Measurements from ENCODE around the gene COL6A1.
"Not testable (repeated sequence)": the region's sequence is repeated elsewhere in the genome, so short reads cannot be mapped to it uniquely, and the experiment has no call there.

COL6A1 gene

DNA sequence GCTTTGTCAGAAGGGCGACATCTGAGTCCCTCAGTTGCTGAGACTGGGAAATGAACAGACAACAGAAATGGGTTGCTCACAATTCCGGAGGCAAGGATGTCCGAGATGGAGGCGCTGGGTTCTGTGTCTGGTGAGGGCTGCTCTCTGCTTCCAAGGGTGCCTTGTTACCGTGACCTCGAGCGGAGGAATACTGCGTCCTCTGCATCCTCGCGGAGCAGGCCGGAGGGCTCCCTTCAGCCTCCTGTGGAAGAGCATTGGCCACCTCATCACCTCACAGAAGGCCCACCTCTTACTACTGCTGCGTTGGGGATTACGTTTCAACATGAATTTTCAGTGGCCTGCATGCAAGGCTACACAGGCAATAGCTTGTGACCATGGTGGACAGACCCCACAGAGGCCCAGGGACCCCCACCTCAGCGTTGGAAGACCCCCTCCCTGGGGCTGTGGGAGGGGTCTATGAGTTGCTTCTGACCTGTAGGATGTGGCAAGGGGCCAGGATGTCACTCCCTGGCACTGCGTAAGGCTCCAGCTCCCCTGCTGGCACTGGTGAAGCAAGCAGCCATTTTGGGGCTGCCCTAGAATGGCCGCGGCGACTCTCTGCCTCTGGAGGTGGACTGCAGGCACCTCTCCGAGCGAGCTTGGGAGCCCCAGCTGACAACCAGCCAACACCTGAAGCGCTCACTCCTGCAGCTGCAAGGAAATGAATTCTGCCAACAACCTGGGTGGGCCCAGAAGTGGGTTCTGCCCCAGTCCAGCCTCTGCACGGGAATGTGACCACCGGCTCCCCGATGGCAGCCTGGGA, 36.3 kb upstream of the COL6A1 start:
- DNase-seq = no peak

DNA sequence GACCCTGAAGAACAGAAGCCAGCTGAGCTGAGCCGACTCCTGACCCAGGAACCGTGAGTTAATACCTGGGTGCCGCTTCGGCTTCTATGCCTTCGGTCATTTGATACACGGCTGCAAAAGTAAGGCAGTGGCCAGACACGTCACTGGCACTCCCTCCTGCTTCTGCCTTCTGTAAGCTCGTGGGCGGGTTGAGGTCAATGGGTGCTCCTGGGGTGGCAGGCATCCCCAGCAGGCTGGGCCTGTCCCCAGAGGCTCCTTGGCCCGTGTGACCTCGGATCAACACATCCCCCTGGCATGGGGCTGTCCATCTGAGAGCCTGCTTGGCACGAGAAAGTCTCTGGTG, 35.7 kb upstream of the COL6A1 start:
- DNase-seq = no peak

DNA sequence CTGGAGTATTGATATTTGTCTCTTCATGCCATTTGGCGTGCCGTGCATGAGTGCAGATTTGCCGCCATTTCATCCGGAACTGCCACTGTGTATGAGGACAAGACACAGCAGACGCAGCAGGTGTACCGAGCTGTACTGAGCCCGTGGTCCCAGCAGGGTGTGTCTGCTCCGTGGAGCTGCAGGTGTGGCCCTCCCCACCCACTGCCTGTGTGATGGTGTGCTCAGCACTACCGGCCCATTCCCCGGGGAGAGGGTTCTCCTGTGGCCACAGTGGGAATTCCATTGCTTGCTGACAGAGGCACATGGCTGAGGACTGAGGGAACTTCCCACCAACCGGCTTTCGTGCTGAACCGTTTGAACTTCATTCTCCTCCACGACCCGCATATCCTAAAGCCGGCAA, 34.3 kb upstream of the COL6A1 start:
- DNase-seq = no peak

DNA sequence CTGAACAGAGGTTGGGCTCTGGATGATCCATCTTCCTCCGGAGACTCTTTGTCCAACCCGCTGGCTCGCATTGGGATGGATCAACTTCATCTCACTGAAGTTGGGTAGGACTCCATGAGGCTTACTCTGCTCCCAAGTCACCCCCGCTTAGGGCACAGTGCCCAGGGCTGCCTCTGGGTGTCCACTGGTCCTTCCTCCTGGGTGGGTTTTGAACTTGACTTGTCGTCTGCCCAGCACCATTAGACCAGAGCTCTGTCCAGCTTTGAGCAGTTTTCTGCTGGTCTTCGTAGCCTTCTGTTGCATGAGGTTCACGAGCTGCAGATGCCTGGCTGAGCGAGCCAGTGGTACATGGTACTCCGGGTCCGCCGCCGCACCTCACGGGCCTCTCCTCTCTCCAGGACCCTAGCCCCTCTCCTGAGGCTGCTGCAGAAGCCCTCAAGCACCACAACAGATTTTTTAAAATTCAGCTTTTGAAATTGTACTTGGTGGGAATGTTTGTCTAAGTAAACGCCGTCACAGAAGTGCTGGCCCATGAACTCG, 33.8 kb upstream of the COL6A1 start:
- DNase-seq = no peak

DNA sequence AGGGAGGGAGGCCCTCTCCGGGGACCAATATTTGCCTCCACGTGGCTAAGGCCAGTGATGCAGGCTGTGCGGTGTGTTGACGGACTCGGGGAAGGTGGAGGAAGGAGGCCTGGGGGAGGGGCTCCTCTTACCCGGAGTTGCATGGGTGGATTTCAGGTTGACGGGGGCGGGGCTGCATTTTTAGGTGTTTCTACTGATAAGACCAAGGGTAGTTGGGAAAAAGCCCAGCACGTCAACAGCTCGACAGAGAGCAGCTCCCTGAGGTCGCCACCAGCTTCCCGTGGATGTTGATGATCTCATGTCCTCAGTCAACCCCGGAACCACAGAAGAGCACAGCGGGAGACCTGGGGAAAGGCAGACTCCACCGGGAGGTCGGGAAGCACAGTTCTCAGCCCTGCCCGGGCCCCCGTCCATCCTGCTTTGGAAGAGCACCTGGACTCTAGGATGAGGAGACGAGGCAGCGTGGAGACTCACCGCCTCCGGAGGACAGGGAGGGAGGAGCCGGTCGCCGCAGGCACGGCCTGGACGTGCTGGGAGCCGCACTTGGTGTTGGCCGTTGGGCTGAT, 32.9 kb upstream of the COL6A1 start:
- no peak for DNase-seq

DNA sequence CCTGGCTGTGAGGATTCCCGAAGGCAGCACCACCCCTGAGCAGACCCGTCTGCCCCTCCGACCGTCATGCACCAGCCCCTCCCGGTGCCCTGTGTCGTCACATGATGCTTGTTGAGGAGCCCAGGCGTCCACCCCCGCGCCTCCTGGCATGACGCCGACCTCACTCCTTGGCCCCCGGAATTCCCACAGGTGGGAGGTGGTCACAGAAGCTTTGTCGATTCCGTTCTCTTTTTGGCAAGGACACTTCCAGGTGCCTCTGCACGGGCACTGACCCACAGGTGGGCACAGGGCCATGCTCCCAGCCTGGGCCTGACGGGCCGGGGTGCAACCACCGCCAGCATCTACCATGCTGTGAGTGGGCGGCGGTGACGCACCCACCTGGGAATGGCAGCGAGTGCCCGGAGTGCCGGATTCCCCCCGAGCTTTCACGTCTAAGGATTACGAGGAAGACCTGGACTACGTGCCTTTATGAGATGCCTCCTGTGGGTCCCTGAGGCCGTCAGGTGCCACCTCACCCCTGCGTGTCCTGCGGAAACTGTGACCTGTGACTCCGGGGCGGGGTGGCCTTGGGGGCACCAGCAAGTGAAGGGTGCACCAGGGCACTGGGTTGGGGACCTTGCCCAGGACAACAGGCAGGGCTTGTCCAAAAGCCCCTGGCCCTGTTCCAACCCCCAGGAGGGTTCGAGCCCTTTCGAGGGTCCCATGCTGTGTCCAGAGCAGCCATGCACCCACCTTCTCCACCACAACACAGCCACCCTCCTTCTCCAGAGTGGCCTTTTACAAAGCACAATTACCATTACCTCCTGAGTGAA, 31.4 kb upstream of the COL6A1 start:
- DNase-seq = no peak

DNA sequence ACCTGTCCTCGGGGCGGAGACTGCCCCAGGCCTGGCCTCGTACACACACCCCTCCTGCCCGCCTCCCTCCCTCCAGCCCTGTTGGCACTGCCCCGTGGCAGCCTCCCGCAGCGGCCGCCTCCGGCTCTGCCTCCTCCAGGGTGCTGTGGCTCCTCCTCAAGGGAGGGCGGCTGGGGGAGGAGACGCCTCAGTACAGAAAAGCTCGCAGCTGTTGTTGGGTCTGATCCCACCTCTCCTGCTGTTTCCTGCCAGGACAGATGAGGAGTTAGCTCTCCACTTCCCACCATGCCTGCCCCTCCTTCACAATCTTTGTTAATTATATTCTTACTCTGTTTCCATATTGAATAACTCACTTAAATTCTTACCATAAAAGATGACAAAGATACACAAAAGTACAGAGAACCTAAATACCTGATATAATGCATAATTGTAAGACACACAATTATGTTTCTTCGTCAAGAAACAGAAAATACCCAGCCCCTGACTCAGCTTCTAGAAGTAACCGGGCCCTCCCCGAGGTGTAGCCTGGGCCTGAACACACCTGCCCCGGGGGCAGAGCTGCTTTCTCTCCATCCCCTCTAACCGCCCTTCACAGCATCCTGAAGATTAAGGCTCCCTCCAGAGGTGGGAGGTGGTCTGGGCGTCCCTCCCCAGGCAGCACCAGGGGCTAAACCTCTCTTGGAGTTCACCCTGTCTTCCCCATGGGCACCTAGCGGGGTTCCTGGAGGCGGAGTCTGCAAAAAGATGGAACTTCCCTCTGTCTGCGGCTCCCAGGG, 30.6 kb upstream of the COL6A1 start:
- peak; percentile 83 for DNase-seq

DNA sequence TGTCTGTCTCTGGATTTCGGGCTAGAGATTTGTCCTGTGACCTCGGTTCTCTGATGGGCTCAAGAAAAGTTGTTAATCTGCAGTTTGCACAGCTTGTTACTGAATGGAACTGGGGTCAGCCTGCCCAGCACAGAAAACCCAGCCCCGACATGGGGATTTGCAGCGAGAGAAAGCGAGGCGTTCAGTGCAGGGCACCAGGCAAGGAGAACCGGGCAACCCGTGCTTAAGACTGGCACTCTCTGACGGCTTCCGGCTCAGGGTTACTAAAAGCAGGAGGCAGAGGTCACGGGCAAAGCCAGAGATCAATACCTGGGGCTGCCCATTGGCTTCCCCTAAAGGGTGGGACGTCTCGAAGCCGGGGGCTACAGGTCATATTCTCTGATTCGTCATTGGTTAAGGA, 29.9 kb upstream of the COL6A1 start:
- DNase-seq = no peak

DNA sequence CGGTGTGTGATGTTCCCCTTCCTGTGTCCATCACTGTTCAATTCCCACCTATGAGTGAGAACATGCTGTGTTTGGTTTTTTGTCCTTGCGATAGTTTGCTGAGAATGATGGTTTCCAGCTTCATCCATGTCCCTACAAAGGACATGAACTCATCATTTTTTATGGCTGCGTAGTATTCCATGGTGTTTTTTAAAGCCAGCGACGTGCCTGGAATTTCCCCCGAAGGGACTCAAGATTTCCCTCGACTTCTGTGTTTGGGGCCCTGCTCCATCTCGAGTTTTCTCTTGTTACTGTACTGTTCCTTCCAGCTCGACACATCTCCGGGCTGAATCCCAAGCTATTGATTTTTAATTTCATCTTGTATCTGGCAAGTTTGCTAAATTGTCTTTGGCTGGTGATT, 29.0 kb upstream of the COL6A1 start:
- DNase-seq = not testable (repeated sequence)

DNA sequence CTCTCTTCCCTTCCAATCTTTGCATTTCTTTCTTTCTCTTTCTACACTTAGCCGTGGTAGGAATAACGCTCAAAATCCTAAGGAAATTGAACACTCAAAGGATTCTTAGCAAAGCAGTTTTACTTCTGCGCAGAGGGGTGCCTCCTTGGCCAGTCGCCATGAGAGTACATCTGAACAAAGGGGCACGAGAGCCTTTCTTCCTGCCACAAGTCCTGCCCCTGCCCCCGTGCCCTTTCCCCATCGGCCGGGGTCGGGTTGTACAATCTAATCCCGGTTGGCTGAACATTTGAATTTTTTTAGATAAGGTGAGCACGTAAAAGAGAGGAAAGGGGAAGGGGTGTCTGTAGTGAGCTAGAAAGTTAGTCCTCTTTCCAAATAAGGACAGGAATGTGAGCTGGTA, 28.6 kb upstream of the COL6A1 start:
- no peak for DNase-seq

DNA sequence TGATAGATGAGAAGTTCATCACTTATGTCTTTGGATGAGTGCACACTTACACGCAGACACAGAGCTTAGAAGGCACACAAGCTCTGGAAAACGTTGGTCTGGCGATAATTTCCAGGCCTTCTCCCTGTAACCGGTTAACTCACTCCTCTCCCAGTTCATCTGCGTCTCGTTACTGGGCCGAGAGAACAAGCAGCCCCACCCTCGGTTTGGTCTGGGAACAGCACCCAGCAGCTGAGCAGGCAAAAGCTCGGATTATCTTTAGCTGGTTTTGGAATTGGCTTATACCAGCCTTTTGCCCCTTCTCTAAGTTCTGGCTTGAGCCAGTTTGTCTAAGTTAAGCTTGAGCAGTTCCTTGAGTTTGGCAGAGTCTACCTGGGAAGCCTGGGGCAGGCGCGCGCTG, 27.3 kb upstream of the COL6A1 start:
- DNase-seq = peak; percentile 40

DNA sequence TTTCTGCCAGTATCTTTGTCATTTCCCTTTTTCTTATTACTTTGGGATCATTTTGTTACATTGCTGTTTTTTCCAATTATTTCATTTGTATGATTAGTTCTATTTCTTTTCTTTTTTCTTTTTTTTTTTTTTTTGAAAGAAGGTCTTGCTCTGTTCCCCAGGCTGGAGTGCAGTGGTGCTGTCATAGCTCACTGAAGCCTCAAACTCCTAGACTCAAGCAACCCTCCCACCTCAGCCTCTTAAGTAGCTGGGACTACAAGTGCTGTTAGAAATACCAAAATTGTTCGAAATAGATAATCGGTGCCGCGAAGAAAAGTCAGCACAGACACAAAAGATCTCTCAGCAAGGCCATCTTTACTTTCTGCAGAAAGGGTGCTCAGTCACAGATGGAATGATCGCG, 26.6 kb upstream of the COL6A1 start:
- no peak for DNase-seq

DNA sequence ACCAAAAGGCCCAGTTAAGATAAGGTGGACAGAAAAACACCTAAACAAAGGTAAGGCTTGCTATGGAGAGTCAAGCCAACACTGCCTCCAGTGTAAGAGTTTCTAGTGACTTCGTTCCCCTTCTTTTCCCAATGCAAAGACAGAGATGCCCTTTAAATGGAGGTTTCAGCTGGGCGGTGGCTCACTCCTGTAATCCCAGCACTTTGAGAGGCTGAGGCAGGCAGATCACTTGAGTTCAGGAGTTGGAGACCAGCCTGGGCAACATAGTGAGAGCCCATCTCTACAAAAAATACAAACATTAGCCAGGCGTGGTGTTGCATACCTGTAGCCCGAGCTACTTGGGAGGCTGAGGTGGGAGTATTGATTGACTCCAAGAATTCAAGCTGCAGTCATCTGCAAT, 24.0 kb upstream of the COL6A1 start:
- no peak for DNase-seq

DNA sequence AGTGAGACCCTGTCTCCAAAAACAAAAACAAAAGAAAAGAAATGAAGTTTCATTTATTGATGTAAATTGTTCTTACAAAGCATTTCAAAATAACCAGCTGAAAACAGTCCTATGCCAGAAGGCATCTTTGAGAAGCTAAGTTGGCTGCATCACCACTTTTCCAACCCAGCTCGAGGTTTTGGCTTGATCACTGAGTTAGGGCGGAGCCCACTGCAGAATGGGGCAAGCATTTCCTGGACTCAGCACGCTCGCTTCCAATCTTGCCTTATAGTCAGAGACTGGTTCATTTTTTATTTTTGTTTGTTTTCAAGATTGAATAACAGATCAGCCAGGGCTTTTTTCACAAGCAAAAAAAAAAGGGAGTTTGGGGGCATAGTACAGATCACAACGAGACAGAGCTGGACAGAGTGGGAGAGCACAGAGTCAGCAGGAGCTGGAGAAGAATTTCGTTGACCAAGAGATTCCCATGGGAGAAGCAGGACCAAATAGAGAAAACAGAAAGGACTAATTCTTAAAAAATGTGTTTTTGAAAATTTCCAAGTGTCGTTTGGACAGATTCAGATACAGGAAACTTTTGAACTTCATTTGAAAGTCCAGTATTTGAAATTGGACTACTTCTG, 23.5 kb upstream of the COL6A1 start:
- DNase-seq = no peak

DNA sequence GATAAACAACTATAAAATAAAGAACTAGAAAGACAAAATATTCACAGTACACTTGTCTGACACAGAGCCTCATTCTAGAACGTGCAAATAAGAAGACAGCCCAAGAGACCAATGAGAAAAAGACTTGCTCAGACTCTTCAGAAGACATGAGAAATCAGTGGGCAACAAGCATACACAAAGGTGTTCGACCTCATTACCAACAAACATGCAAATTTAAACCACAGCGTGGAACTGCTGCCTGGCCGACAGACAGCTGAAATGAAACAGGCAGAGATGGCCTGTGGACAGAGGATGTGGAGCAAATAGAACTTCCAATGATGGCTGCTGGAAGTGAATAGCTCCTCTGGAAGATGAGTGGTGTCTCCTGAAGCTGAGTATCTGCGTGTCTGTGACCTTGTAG, 22.4 kb upstream of the COL6A1 start:
- no peak for DNase-seq

DNA sequence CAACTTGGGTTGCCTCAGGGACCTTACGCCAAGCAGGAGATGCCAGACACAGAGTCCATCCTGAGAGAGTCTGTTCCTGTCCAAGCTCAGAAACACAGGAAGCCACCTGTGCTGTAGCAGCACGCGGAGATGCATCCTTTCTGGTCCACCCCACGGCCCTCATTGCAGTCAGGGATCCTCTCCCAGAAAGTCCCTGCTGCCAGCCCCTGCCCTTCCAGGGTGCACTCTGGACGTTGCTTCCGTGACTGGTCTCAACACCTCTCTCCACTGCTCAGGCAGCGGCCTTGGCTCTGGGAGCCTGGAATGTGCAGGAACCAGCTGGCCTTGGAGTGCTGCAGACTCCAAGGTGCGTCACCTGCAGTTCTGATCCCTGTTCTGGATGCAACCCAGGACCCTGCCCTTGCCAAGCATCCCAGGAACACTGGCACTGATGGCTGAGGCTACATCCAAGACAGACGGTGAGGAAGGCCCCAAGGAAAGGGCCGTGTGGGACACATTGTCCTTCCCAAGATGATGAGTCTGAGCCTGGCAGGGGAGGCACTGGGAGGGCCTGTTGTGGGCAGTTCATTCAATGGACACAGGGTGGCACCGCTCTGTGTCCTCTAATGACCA, 21.7 kb upstream of the COL6A1 start:
- no peak for DNase-seq

DNA sequence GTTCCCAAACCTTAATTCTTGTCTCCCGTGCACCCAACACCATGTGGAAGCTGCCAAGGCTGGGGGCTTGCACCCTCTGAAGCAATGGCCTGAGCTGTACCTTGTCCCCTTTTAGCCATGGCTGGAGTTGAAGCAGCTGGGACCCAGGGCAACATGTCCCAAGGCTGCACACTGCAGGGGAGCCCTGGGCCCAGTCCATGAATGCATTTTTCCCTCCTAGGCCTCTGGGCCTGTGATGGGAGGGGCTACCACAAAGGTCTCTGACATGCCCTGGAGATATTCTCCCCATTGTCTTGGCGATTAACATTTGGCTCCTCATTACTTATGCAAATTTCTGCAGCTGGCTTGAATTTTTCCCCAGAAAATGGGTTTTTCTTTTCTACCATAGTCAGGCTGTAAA, 20.2 kb upstream of the COL6A1 start:
- not testable (repeated sequence) for DNase-seq

DNA sequence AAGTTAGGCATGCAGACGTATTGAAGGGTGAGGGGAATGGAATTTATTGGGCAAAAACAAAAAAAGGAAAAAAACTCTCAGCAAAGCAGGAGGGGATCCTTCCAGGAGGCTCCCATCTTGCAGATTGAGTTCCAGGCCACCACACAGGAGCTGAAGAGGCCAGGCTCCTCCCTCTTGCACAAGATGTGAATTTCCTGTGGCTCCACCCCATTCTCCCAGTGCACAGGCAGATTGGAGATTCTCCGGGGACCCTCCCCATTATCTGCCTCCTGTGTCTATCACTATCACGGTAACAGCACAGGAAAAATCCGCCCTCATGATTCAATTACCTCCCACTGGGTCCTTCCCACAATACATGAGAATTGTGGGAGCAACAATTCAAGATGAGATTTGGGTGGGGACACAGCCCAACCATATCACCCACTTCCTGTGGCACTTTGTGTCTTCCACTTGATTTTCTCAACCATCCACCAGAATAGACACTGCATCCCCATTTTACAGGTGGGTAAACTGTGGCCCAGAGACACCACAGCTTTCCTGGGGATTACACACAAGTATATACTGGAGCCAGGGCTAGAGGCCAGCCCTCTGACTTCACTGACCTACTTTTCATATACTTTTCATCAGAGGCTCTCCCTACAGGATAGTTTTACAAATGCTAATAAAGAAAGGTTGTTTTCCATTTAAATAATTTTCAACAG, 18.9 kb upstream of the COL6A1 start:
- no peak for DNase-seq

DNA sequence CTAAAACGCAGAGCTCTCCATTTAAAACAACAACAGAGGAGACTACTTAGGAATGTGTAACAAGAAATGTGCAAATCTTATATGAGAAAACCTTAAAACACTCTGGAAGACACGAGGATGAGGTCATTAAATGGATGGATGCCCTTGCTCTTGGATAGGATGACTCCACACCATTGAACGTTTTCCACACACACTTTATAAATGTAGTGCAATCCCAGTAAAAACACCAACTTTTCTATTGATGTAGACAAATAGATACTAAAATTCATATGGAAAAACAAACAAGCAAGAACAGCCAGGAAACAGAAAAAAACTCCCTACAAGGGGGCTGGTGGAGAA, 18.4 kb upstream of the COL6A1 start:
- no peak for DNase-seq

DNA sequence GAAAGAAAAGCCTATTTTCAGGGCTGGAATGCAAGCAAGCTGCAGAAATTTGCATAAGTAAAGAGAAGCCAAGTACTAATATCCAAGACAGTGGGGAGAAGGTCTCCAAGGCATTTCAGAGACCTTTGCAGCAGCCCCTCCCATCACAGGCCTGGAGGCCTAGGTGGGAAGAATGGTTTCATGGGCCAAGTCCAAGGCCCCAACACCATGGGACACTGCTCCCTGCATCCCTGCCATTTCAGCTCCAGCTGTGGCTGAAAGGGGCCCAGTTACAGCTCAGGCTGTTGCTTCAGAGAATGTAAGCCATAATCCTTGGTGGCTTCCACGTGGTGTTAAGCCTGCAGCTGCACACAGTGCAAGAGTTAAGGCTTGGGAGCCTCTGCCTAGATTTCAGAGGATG, 16.9 kb upstream of the COL6A1 start:
- DNase-seq = no peak

DNA sequence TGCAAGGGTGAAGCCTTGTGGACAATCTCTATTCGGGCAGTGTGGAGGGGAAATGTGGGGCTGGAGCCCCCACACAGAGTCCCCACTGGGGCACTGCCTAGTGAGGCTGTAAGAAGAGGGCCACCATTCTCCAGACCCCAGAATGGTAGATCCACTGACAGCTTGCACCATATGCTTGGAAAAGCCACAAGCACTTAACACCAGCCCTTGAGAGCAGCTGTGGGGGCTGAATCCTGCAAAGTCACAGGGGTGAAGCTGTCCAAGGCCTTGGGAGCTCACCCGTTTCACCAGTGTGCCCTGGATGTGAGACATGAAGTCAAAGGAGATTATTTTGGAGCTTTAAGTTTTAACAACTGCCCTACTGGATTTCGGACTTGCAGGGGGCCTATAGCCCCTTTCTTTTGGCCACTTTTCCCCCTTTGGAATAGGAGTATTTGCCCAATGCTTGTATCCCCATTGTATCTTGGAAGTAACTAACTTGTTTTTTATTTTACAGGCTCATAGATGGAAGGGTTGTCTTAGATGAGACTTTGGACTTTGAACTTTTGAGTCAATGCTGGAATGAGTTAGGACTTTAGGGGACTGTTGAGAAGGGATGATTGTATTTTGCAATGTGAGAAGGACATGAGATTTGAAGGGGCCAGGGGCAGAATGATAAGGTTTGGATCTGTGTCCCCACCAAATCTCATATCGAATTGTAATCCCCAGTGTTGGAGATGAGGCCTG, 16.3 kb upstream of the COL6A1 start:
- no peak for DNase-seq
